Neuronal stem cell (in vitro differentiated cells): Measurements from ENCODE around the gene IFT57.

Experiments used
- DNase-seq: peaks from one replicate; pipeline ENCODE4 v3.0.0-alpha.2; 2013; ENCODE audit warnings: low spot score
- H2AFZ ChIP-seq: one replicate; pipeline ENCODE4 v1.6.1; 2013; ENCODE audit warnings: mild to moderate bottlenecking, low read length, inconsistent platforms
- H2AK5ac ChIP-seq: 2 replicates; pipeline ENCODE4 v1.6.1; 2013; ENCODE audit warnings: low read depth, mild to moderate bottlenecking, inconsistent platforms, low read length, moderate library complexity, mixed read lengths
- H2BK120ac ChIP-seq: 2 replicates; pipeline ENCODE4 v1.6.1; 2013; ENCODE audit warnings: low read depth, mild to moderate bottlenecking, inconsistent platforms, low read length, moderate library complexity, mixed read lengths
- H2BK12ac ChIP-seq: one replicate; pipeline ENCODE4 v1.6.1; 2013; ENCODE audit warnings: low read length, inconsistent platforms
- H2BK15ac ChIP-seq: 2 replicates; pipeline ENCODE4 v1.6.1; 2013; ENCODE audit warnings: mild to moderate bottlenecking, low read length, inconsistent platforms, mixed read lengths
- H2BK5ac ChIP-seq: one replicate; pipeline ENCODE4 v1.6.1; 2013; ENCODE audit warnings: inconsistent platforms, mild to moderate bottlenecking, low read length, moderate library complexity
- H3K14ac ChIP-seq: one replicate; pipeline ENCODE4 v1.6.1; 2013; ENCODE audit warnings: low read length, inconsistent platforms
- H3K18ac ChIP-seq: 2 replicates; pipeline ENCODE4 v1.6.1; 2013; ENCODE audit warnings: low read length, inconsistent platforms
- H3K23ac ChIP-seq: 2 replicates; pipeline ENCODE4 v1.6.1; 2013; ENCODE audit warnings: low read depth, mild to moderate bottlenecking, mixed read lengths, low read length, inconsistent platforms; ENCODE audit not compliant: poor library complexity
- H3K27ac ChIP-seq: replicated peaks from 3 replicates; pipeline ENCODE4 v1.5.1; 2013; ENCODE audit warnings: low read length, inconsistent platforms
- H3K27me3 ChIP-seq, 3 experiments: 2 replicates each; pipeline ENCODE4 v1.6.1; 2013; ENCODE audit warnings: low read length in 3 of 3, mild to moderate bottlenecking in 2 of 3, inconsistent platforms in 1 of 3, low read depth in 1 of 3, mixed read lengths in 1 of 3, moderate library complexity in 1 of 3; ENCODE audit not compliant: control insufficient read depth in 3 of 3, insufficient read depth in 3 of 3
- H3K36me3 ChIP-seq, 2 donors: replicated peaks in 1 of 2; 2 replicates each; pipeline ENCODE4 v1.6.1; 2013; ENCODE audit warnings: low read length in 2 of 2; ENCODE audit not compliant: control insufficient read depth in 2 of 2, insufficient read depth in 2 of 2
- H3K4ac ChIP-seq: 2 replicates; pipeline ENCODE4 v1.6.1; 2013; ENCODE audit warnings: inconsistent platforms, mild to moderate bottlenecking, low read length, moderate library complexity
- H3K4me1 ChIP-seq, 2 donors: 1 replicate in 1 of 2; 2 replicates in 1 of 2; pipeline ENCODE4 v1.6.1; 2013; ENCODE audit warnings: low read length in 2 of 2, low read depth in 1 of 2; ENCODE audit not compliant: control insufficient read depth in 2 of 2, insufficient read depth in 1 of 2
- H3K4me2 ChIP-seq: one replicate; pipeline ENCODE4 v1.6.1; 2013; ENCODE audit warnings: mild to moderate bottlenecking, low read length, inconsistent platforms; ENCODE audit not compliant: insufficient read depth, poor library complexity, severe bottlenecking
- H3K4me3 ChIP-seq, 2 donors: 2 replicates each; pipeline ENCODE4 v1.5.1; 2013; ENCODE audit warnings: low read length in 2 of 2, mild to moderate bottlenecking in 2 of 2, inconsistent platforms in 1 of 2, moderate library complexity in 1 of 2
- H3K79me1 ChIP-seq: one replicate; pipeline ENCODE4 v1.6.1; 2013; ENCODE audit warnings: low read depth, mild to moderate bottlenecking, inconsistent platforms, low read length, moderate library complexity
- H3K9ac ChIP-seq: one replicate; pipeline ENCODE4 v1.6.1; 2013; ENCODE audit warnings: mild to moderate bottlenecking, low read depth, low read length, inconsistent platforms; ENCODE audit not compliant: poor library complexity
- H3K9me3 ChIP-seq, 2 donors: replicated peaks in 1 of 2; 2 replicates each; pipeline versions ENCODE3 to v1.6.1; 2013; ENCODE audit warnings: low read length in 2 of 2, mild to moderate bottlenecking in 2 of 2, inconsistent platforms in 1 of 2, low read depth in 1 of 2, mixed read lengths in 1 of 2, moderate library complexity in 1 of 2; ENCODE audit not compliant: control insufficient read depth in 2 of 2, insufficient read depth in 1 of 2
- H4K8ac ChIP-seq: one replicate; pipeline ENCODE4 v1.6.1; 2013; ENCODE audit warnings: low read depth, mild to moderate bottlenecking, inconsistent platforms, low read length, moderate library complexity
- H4K91ac ChIP-seq: one replicate; pipeline ENCODE4 v1.6.1; 2013; ENCODE audit warnings: low read length, low read depth, mild to moderate bottlenecking, inconsistent platforms; ENCODE audit not compliant: poor library complexity
- WGBS, 2 donors: extraction: QIAGEN DNeasy Blood & Tissue Kit; methylation state at CpG; one replicate each; pipeline ENCODE4 v1.1.7; 2013; ENCODE audit warnings: missing lambda C conversion rate in 2 of 2, mixed read lengths in 1 of 2; ENCODE audit not compliant: insufficient read length in 2 of 2, insufficient replicate concordance in 1 of 2; ENCODE audit errors: extremely low coverage in 2 of 2; 5-methylcytosine and 5-hydroxymethylcytosine counted together

Gene IFT57

GRCh38 chr3:108180194-108180593, 42.0 kb downstream of the IFT57 start:
- Histone ChIP-seq H3K27ac (no peak overlapping the region), H4K91ac (no peak overlapping the region), H3K4ac (no peak overlapping the region), H4K8ac (no peak overlapping the region), H2AK5ac (no peak overlapping the region), H2BK12ac (no peak overlapping the region), H2BK120ac (no peak overlapping the region), H3K23ac (no peak overlapping the region), H3K9ac (no peak overlapping the region), H2AFZ (no peak overlapping the region), H3K4me1 (peaks cover 0 to 2% of the 10 kb centered on the region in 2 donors), H3K27me3 (no peaks in the 10 kb centered on the region), H3K14ac (no peak overlapping the region), H3K4me2 (no peak overlapping the region), H3K79me1 (no peaks in the 10 kb centered on the region), H3K18ac (no peak overlapping the region), H3K4me3 (no peak overlapping the region), H3K36me3 (no peaks in the 10 kb centered on the region), H3K9me3 (peaks cover 0 to 2% of the 10 kb centered on the region in 2 donors), H2BK5ac (no peak overlapping the region), H2BK15ac (no peak overlapping the region)
- no CpG with 5 or more reads among the region's 1 CpG for WGBS, 2 donors
- no peak for DNase-seq

DNA sequence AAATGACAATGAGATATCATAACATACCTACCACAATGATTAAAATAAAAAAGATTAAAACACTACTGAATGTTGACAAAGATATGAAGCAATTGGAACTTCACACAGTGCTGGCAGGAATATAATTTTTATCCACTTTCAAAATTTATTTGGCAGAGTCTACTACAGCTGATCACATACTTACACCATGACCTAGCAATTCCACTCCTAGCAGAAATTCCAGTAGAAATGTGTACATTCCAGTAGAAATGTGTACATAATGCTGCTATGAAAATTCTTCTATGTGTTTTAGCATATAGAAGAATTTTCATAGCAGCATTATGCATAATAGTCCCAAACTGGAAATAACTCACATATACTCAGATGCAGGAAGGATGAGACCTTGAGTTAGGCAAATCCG, 43.5 kb downstream of the IFT57 start:
- no peak overlapping the region for H2AFZ ChIP-seq
- no peak overlapping the region for H4K8ac ChIP-seq
- H3K36me3 ChIP-seq: no peaks in the 10 kb centered on the region
- H2BK12ac ChIP-seq: no peak overlapping the region
- no peak overlapping the region for H3K18ac ChIP-seq
- H3K79me1 ChIP-seq: no peaks in the 10 kb centered on the region
- no peak overlapping the region for H3K4me3 ChIP-seq
- no peak overlapping the region for H2AK5ac ChIP-seq
- H2BK120ac ChIP-seq: no peak overlapping the region
- H3K9me3 ChIP-seq: no peaks in the 10 kb centered on the region
- H3K4me2 ChIP-seq: no peak overlapping the region
- no peak overlapping the region for H2BK15ac ChIP-seq
- no peak overlapping the region for H3K27ac ChIP-seq
- no peak overlapping the region for H3K9ac ChIP-seq
- H3K27me3 ChIP-seq: no peaks in the 10 kb centered on the region
- H4K91ac ChIP-seq: no peak overlapping the region
- no peak overlapping the region for H3K14ac ChIP-seq
- no CpG with 5 or more reads among the region's 1 CpG for WGBS, 2 donors
- H3K4me1 ChIP-seq: peaks cover 0 to 2% of the 10 kb centered on the region in 2 donors
- no peak overlapping the region for H3K4ac ChIP-seq
- H2BK5ac ChIP-seq: no peak overlapping the region
- DNase-seq: no peak
- H3K23ac ChIP-seq: no peak overlapping the region

DNA sequence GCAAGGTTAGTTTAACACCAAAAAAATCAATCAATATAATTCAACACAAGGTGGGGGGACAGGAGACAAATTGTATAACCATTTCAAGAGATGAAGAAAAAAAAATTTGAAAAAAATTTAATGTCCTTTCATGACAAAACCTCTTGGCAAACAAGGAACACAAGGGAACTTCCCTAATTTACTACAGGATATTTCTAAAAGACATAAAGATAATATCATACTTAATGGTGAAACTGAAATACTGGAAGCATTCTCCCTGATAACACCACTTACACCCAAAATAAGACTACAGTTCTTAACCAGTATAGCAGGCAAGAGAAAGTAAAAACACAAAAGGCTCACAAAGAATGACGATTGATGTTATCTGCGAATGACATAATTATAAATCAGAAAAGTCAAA, 44.7 kb downstream of the IFT57 start:
- no CpG with 5 or more reads among the region's 2 CpGs for WGBS, 2 donors
- Histone ChIP-seq H3K18ac (no peak overlapping the region), H3K4me1 (peaks cover 0 to 2% of the 10 kb centered on the region in 2 donors), H3K9ac (no peak overlapping the region), H4K8ac (no peak overlapping the region), H3K27me3 (no peaks in the 10 kb centered on the region), H3K4ac (no peak overlapping the region), H2AK5ac (no peak overlapping the region), H3K23ac (no peak overlapping the region), H3K4me3 (no peak overlapping the region), H3K36me3 (no peaks in the 10 kb centered on the region), H2BK12ac (no peak overlapping the region), H3K79me1 (no peaks in the 10 kb centered on the region), H2BK120ac (no peak overlapping the region), H3K14ac (no peak overlapping the region), H2BK15ac (no peak overlapping the region), H3K9me3 (no peaks in the 10 kb centered on the region), H2AFZ (no peak overlapping the region), H4K91ac (no peak overlapping the region), H3K4me2 (no peak overlapping the region), H3K27ac (no peak overlapping the region), H2BK5ac (no peak overlapping the region)
- DNase-seq: no peak

DNA sequence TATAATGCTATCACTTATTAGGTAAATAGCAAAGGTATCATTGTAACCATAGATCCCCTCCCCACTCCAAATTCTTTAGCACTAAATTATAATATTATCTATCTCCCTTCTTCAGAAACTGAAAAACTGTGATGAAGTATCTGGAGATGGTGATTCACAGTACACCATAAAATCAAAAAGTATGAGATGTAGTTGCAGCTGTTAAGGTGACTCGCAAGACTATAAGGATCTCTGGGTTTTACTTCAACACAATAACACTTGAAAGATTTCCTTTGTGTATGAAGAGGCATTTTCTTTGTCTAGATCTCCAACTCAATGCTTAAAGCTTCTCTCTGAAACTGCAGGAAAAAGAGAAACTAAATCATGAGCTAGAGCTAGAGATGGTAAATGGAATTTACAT, 46.9 kb downstream of the IFT57 start:
- Histone ChIP-seq H3K4me3 (no peak overlapping the region), H2BK12ac (no peak overlapping the region), H3K4ac (no peak overlapping the region), H3K9me3 (no peaks in the 10 kb centered on the region), H3K9ac (no peak overlapping the region), H3K4me1 (peaks cover 0 to 2% of the 10 kb centered on the region in 2 donors), H4K91ac (no peak overlapping the region), H2AK5ac (no peak overlapping the region), H2BK5ac (no peak overlapping the region), H2BK15ac (no peak overlapping the region), H4K8ac (no peak overlapping the region), H3K14ac (no peak overlapping the region), H2BK120ac (no peak overlapping the region), H2AFZ (no peak overlapping the region), H3K79me1 (no peaks in the 10 kb centered on the region), H3K18ac (no peak overlapping the region), H3K23ac (no peak overlapping the region), H3K4me2 (no peak overlapping the region), H3K27me3 (no peaks in the 10 kb centered on the region), H3K27ac (no peak overlapping the region), H3K36me3 (no peaks in the 10 kb centered on the region)
- no CpG with 5 or more reads among the region's 1 CpG for WGBS, 2 donors
- DNase-seq: no peak
